Measurements from ENCODE around the gene HDAC9.

The HDAC9 gene

DNA sequence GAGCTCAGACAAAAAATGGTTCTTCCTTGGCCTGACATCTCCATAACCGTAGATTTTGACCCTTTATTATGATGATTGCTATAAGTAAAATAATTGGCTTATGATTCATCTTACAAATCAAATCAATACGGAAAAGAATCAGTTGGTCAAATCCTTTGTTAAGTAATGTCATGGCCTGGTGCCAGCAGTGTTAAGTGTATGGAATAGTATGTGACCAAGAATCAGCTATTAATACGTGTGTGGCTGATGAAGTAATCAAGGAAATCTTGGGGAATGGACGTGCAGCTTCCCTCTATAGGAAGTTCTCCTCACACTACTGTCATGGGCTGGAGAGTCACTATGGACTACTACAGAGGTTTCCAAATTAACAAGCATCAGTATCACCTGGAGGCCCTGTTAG, 391.3 kb downstream of the HDAC9 start:
- Histone ChIP-seq H3K36me3 (ENCODE audit: control insufficient read depth in 2 of 2, insufficient read depth in 1 of 2, low read length in 2 of 2) (no peaks in the 10 kb centered on the region), H3K27ac (ENCODE audit: extremely low read depth, low read depth, low read length) (no peak overlapping the region), H3K9me3 (ENCODE audit: control insufficient read depth, insufficient read depth, low read depth, low read length) (no peaks in the 10 kb centered on the region), H3K4me3 (ENCODE audit: low read depth, low read length) (no peak overlapping the region), H3K4me1 (ENCODE audit: control insufficient read depth, insufficient read depth, low read length) (peaks cover 13% of the 10 kb centered on the region)
- ChIA-PET POLR2A (no interaction called here), CTCF (interaction anchor here (0.7 kb wide), 1 partner anchor 38 kb away, joined by 3 read pairs; no protein-coding TSS in a partner anchor)
- TF ChIP-seq MEIS1 (CRISPR knock-in tag; IDR thresholded peaks at IDR 0.05; ENCODE audit: borderline replicate concordance), result no peak
- TF ChIP-seq ZNF76 (tag by site-specific recombination; IDR thresholded peaks at IDR 0.05; ENCODE audit: borderline replicate concordance, low read depth), result no peak

DNA sequence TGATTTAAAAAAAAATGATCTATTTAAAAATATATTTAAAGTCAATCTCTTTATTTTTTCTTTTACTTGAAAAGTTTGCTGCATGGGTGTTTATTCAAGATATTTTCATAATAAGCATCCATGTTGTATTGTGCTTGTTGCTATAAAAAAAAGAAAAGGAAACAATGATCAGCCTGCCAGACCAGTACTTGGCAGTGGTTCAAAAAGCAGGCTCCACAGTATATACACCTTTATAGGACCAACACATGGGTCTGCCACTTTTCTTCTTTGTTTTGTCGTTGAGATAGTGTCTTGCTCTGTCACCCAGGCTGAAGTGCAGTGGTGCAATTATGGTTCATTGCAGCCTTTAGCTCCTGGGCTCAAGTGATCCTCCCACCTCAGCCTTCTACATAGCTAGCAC, 393.9 kb downstream of the HDAC9 start:
- CTCF ChIA-PET, result interaction anchor here (0.7 to 1.4 kb wide), 2 partner anchors 26 to 179 kb away, joined by 3 to 4 read pairs; no protein-coding TSS in a partner anchor
- Histone ChIP-seq H3K4me1 (ENCODE audit: control insufficient read depth, insufficient read depth, low read length) (peaks cover 17% of the 10 kb centered on the region), H3K36me3 (ENCODE audit: control insufficient read depth in 2 of 2, insufficient read depth in 1 of 2, low read length in 2 of 2) (no peaks in the 10 kb centered on the region), H3K4me3 (ENCODE audit: low read depth, low read length) (no peak overlapping the region), H3K9me3 (ENCODE audit: control insufficient read depth, insufficient read depth, low read depth, low read length) (no peaks in the 10 kb centered on the region), H3K27ac (ENCODE audit: extremely low read depth, low read depth, low read length) (no peak overlapping the region)
- TF ChIP-seq PRDM1 (tag by site-specific recombination; IDR thresholded peaks at IDR 0.05), result no peak
- TF ChIP-seq ZNF423 (tag by site-specific recombination; IDR thresholded peaks at IDR 0.05), result no peak
- TF ChIP-seq, protein P1, sequence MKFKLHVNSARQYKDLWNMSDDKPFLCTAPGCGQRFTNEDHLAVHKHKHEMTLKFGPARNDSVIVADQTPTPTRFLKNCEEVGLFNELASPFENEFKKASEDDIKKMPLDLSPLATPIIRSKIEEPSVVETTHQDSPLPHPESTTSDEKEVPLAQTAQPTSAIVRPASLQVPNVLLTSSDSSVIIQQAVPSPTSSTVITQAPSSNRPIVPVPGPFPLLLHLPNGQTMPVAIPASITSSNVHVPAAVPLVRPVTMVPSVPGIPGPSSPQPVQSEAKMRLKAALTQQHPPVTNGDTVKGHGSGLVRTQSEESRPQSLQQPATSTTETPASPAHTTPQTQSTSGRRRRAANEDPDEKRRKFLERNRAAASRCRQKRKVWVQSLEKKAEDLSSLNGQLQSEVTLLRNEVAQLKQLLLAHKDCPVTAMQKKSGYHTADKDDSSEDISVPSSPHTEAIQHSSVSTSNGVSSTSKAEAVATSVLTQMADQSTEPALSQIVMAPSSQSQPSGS (tag by site-specific recombination; IDR thresholded peaks at IDR 0.05; ENCODE audit: low read depth), result no peak
- no peak for TF ChIP-seq ZNF654 (tag by site-specific recombination; IDR thresholded peaks at IDR 0.05; ENCODE audit: low read depth)
- TF ChIP-seq ZNF292 (tag by site-specific recombination; IDR thresholded peaks at IDR 0.05; ENCODE audit: borderline replicate concordance, low read depth), result no peak
- TF ChIP-seq ZNF76 (tag by site-specific recombination; IDR thresholded peaks at IDR 0.05; ENCODE audit: borderline replicate concordance, low read depth), result no peak
- TF ChIP-seq, protein P2, sequence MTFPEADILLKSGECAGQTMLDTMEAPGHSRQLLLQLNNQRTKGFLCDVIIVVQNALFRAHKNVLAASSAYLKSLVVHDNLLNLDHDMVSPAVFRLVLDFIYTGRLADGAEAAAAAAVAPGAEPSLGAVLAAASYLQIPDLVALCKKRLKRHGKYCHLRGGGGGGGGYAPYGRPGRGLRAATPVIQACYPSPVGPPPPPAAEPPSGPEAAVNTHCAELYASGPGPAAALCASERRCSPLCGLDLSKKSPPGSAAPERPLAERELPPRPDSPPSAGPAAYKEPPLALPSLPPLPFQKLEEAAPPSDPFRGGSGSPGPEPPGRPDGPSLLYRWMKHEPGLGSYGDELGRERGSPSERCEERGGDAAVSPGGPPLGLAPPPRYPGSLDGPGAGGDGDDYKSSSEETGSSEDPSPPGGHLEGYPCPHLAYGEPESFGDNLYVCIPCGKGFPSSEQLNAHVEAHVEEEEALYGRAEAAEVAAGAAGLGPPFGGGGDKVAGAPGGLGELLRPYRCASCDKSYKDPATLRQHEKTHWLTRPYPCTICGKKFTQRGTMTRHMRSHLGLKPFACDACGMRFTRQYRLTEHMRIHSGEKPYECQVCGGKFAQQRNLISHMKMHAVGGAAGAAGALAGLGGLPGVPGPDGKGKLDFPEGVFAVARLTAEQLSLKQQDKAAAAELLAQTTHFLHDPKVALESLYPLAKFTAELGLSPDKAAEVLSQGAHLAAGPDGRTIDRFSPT (tag by site-specific recombination; IDR thresholded peaks at IDR 0.05), result no peak
- TF ChIP-seq ZSCAN30 (tag by site-specific recombination; IDR thresholded peaks at IDR 0.05), result no peak
- TF ChIP-seq ZNF214 (tag by site-specific recombination; IDR thresholded peaks at IDR 0.05; ENCODE audit: borderline replicate concordance), result no peak
- no peak for TF ChIP-seq KLF16 (tag by site-specific recombination; IDR thresholded peaks at IDR 0.05)
- no peak for TF ChIP-seq ZFP69B (tag by site-specific recombination; IDR thresholded peaks at IDR 0.05)
- TF ChIP-seq KLF7 (tag by site-specific recombination; IDR thresholded peaks at IDR 0.05; ENCODE audit: borderline replicate concordance), result no peak
- TF ChIP-seq IKZF3 (tag by site-specific recombination; IDR thresholded peaks at IDR 0.05), result no peak
- no peak for TF ChIP-seq ZIC2 (tag by site-specific recombination; IDR thresholded peaks at IDR 0.05)
- no peak for TF ChIP-seq ZNF416 (tag by site-specific recombination; IDR thresholded peaks at IDR 0.05)
- TF ChIP-seq ZNF157 (tag by site-specific recombination; IDR thresholded peaks at IDR 0.05), result no peak
- TF ChIP-seq ZNF132 (tag by site-specific recombination; IDR thresholded peaks at IDR 0.05; ENCODE audit: borderline replicate concordance), result no peak
- TF ChIP-seq ZNF548 (tag by site-specific recombination; IDR thresholded peaks at IDR 0.05), result no peak
- no peak for TF ChIP-seq EGR2 (tag by site-specific recombination; IDR thresholded peaks at IDR 0.05; ENCODE audit: low read depth)
- POLR2A ChIA-PET, result no interaction called here

DNA sequence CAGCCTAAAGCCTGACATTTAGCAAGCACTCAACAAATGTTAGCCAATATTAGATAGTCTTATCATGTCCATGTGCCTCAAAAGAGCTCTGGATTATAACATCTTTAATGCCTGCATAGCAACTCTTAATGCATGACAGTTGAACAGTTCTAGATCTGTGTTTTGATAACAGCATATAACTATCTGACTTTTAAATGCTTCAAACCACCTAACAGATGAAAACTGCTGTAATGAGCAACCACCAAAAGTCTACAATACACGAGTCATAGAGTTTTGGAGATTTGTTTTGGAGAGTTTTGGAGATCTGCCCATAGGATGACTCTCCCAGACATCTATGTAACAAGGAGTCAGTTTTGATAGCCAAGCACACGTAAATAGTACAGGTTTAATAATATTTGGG, 394.6 kb downstream of the HDAC9 start:
- CTCF ChIA-PET, result no interaction called here
- H3K9me3 ChIP-seq (ENCODE audit: control insufficient read depth, insufficient read depth, low read depth, low read length), result no peaks in the 10 kb centered on the region
- POLR2A ChIA-PET, result no interaction called here
- H3K4me3 ChIP-seq (ENCODE audit: low read depth, low read length), result no peak overlapping the region
- no peaks in the 10 kb centered on the region for H3K36me3 ChIP-seq (ENCODE audit: control insufficient read depth in 2 of 2, insufficient read depth in 1 of 2, low read length in 2 of 2)
- peaks cover 17% of the 10 kb centered on the region for H3K4me1 ChIP-seq (ENCODE audit: control insufficient read depth, insufficient read depth, low read length)
- no peak overlapping the region for H3K27ac ChIP-seq (ENCODE audit: extremely low read depth, low read depth, low read length)
- TF ChIP-seq ZNF529 (tag by site-specific recombination; IDR thresholded peaks at IDR 0.05; ENCODE audit: insufficient replicate concordance), result no peak
- no peak for TF ChIP-seq ZNF350 (tag by site-specific recombination; IDR thresholded peaks at IDR 0.05)
- no peak for TF ChIP-seq ZNF112 (tag by site-specific recombination; IDR thresholded peaks at IDR 0.05)
- TF ChIP-seq ZNF223 (tag by site-specific recombination; IDR thresholded peaks at IDR 0.05), result no peak
- no peak for TF ChIP-seq ZNF114 (tag by site-specific recombination; IDR thresholded peaks at IDR 0.05)
- TF ChIP-seq, protein P3, sequence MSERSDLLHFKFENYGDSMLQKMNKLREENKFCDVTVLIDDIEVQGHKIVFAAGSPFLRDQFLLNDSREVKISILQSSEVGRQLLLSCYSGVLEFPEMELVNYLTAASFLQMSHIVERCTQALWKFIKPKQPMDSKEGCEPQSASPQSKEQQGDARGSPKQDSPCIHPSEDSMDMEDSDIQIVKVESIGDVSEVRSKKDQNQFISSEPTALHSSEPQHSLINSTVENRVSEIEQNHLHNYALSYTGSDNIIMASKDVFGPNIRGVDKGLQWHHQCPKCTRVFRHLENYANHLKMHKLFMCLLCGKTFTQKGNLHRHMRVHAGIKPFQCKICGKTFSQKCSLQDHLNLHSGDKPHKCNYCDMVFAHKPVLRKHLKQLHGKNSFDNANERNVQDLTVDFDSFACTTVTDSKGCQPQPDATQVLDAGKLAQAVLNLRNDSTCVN (tag by site-specific recombination; optimal IDR thresholded peaks at IDR 0.05), result no peak
- no peak for TF ChIP-seq WT1 (tag by site-specific recombination; IDR thresholded peaks at IDR 0.05)
- TF ChIP-seq ZNF514 (tag by site-specific recombination; IDR thresholded peaks at IDR 0.05), result no peak
- no peak for TF ChIP-seq ZNF521 (tag by site-specific recombination; IDR thresholded peaks at IDR 0.05)
- TF ChIP-seq SALL2 (tag by site-specific recombination; IDR thresholded peaks at IDR 0.05; ENCODE audit: borderline replicate concordance), result no peak
- no peak for TF ChIP-seq ZNF747 (tag by site-specific recombination; IDR thresholded peaks at IDR 0.05)
